HL-60/S4 treated with retinoic acid at 250 ng/mL for 4 days and 3 days (cell line): ENCODE measurements around the gene DEAF1.
"Not testable (repeated sequence)": the region's sequence is repeated elsewhere in the genome, so short reads cannot be mapped to it uniquely, and the experiment has no call there.

Experiments
- in situ Hi-C: fragments of 300-500 bp; cut with MboI; formaldehyde crosslinking; loops from 2 replicates; pipeline ENCODE4 v1.7.0; 2022; ENCODE audit warnings: low sequenced_read_pairs

Gene DEAF1

GRCh38 chr11:701741-702461 lies 6.9 kb upstream of the DEAF1 start:
- in situ Hi-C loops: no loop called here

GRCh38 chr11:699753-700152 lies 4.7 kb upstream of the DEAF1 start:
- in situ Hi-C loops: no loop called here

GRCh38 chr11:699116-699508 lies 4.1 kb upstream of the DEAF1 start:
- in situ Hi-C loops: no loop called here

- in situ Hi-C loops: no loop called here
Measured at GRCh38 chr11:698493-699115, 3.6 kb upstream of the DEAF1 start.

- in situ Hi-C loops: no loop called here
Measured at GRCh38 chr11:697811-698311, 2.8 kb upstream of the DEAF1 start.

- in situ Hi-C loops: no loop called here
Measured at GRCh38 chr11:696955-697491, 2.0 kb upstream of the DEAF1 start.

- in situ Hi-C loops: no loop called here
Measured at GRCh38 chr11:695538-696248, 671 bp upstream of the DEAF1 start, which contains the start of gene TMEM80. TSS of gene TMEM80 (plus strand) at chr11:695816. CDS start at chr11:695828, 12 bp downstream.

GRCh38 chr11:695288-695537 lies 191 bp upstream of the DEAF1 start:
- in situ Hi-C loops: no loop called here

- in situ Hi-C loops: no loop called here
Measured at GRCh38 chr11:693887-694562, 997 bp downstream of the DEAF1 start.

- in situ Hi-C loops: no loop called here
Measured at GRCh38 chr11:693415-693831, 1.6 kb downstream of the DEAF1 start.

GRCh38 chr11:692824-693414 lies 2.1 kb downstream of the DEAF1 start:
- in situ Hi-C loops: no loop called here

GRCh38 chr11:691710-692590 lies 3.1 kb downstream of the DEAF1 start:
- in situ Hi-C loops: no loop called here

GRCh38 chr11:690738-691633 lies 4.0 kb downstream of the DEAF1 start:
- in situ Hi-C loops: no loop called here

GRCh38 chr11:690244-690643 lies 4.8 kb downstream of the DEAF1 start:
- in situ Hi-C loops: not testable (repeated sequence)

- in situ Hi-C loops: no loop called here
Measured at GRCh38 chr11:689625-690024, 5.4 kb downstream of the DEAF1 start.

- in situ Hi-C loops: no loop called here
Measured at GRCh38 chr11:688681-689080, 6.3 kb downstream of the DEAF1 start.

- in situ Hi-C loops: no loop called here
Measured at GRCh38 chr11:687751-688150, 7.3 kb downstream of the DEAF1 start.

- in situ Hi-C loops: no loop called here
Measured at GRCh38 chr11:686451-687243, 8.4 kb downstream of the DEAF1 start.
